NCI-H146 treated with DMSO at 0.1 percent for 48 hours (cell line): ENCODE measurements around the gene LCT.

Experiments used
- DNase-seq: peaks from one replicate; lab custom pipeline; 2025; ENCODE audit not compliant: unreplicated experiment; lab: John Stamatoyannopoulos, UW

Gene LCT

DNA sequence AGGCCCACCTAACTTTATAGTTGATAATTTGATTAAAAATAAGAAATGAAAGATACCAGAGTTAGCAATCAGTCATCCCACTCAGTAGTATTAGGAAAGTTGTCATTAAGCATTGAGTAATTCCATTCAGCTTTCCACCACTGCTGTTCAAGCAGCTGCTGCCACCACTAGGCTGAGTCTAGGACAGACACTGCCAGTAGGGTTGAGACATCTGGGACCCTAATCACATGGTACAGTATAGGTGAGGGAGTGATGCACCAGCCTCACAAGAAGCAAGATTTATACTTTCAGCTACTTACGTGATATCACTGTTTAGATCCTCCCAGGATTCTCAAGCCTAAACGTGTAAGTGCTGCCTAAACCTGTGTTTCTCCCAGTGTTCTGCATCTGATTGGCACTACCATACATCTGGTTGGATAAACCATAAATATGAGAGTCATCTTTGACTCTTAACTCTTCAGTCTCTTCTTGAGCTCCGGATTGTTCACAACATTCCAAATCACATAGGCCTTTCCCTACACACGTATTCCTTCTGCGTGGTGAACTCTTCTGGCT is 92.1 kb downstream of the LCT start:
- DNase-seq = no peak

DNA sequence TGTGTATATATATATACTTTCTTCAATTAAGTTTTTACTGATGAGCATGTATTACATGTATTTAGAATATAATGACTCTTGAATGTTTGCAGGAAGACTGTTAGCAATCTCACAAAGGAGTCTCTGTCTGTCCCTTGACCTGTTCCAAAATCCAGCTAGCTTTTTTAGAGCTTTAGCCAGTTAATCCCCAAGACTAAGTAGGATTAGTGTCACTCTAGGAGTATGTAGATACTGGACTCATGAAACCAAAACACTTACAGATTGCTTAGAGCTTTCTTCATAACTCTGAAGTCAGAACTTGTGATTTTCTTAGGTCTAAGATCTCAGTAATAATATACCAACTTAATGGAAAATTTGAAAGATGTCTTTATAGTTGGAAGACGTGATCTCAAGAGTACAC is 93.1 kb downstream of the LCT start:
- DNase-seq = no peak

DNA sequence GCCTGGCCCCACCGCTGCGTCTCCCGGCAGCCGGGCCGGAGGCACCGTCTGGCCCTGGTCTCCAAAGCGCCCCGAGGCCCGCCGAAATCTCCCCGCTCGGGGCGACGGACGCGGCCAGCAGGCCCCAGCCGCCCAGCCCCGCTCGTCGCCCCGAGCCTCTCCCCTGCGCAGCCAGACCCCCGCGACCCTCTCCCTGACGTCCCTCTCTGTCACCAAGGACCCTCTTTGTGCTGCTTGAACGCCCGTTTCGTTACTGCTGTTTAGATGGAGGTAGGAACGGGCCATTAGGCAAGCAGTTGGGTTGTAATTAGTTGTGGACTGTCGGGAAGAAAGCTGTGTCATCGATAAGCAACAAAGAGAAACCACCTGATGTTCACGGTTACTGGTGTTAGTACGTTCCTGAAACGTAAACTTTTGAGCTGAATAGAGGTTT is 94.6 kb downstream of the LCT start:
- DNase-seq = peak; percentile 70

GRCh38 chr2:135741395-135742324 is 95.3 kb downstream of the LCT start, which contains the start of gene UBXN4:
TSS of gene UBXN4 (plus strand) at chr2:135741855. CDS start at chr2:135741930, 75 bp downstream.
- DNase-seq = peak; percentile 98

DNA sequence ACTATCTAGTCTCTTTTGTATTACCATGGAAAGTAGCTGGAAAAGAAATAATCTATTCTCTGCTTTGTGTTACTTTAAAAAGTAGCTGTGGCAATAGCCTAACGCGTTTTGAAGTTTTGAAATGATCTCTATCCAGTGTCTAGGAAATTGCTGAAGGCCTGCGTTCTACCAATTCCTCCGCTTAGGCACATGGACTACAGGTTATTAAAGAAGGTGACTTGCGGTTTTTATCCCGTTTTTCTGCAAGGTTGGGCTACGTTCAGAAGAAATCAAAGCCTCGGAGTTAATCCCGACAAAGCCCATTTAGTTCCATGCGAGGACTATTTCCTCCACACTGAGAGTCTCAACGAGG is 96.0 kb downstream of the LCT start:
- no peak for DNase-seq

GRCh38 chr2:135740206-135740605 is 96.8 kb downstream of the LCT start:
- DNase-seq = no peak
